Hepatocyte (in vitro differentiated cells): ENCODE measurements around the gene QRFP.

Experiments
- CTCF ChIP-seq: fragments of 200-600 bp; sonication (generic); IDR thresholded peaks from 2 replicates; pipeline ENCODE4 v1.5.1; 2016; ENCODE audit warnings: antibody characterized with exemption, mild to moderate bottlenecking; ENCODE audit not compliant: poor library complexity
- EZH2 ChIP-seq: fragments of 200-600 bp; sonication (generic); IDR thresholded peaks from 2 replicates; pipeline ENCODE4 v1.6.1; 2016; ENCODE audit warnings: antibody characterized with exemption, mild to moderate bottlenecking, borderline replicate concordance
- EZH2phosphoT487 ChIP-seq: fragments of 200-600 bp; sonication (generic); IDR thresholded peaks from one replicate; pipeline ENCODE4 v1.6.1; 2018; ENCODE audit warnings: antibody characterized with exemption, mild to moderate bottlenecking, low read depth, moderate library complexity; ENCODE audit not compliant: unreplicated experiment, severe bottlenecking

GRCh38 chr9:130932255-130933079, 35.9 kb upstream of the QRFP start:
- TF ChIP-seq EZH2 (no peak), CTCF (no peak), EZH2phosphoT487 (no peak)
